ENCODE measurements around the gene INHBC. TPM values are rescaled to one million over a fixed set of nuclear protein-coding genes. Genes with fewer than 3 reads are reported as not detected.

INHBC gene
- total and polyA plus RNA-seq, 2 donors (not counting 1 experiment from before 2014, with no cell fraction given) = 0.17 to 0.31 TPM

- intact Hi-C loops (cut with micrococcal nuclease) = no loop called here
- Mint-ChIP-seq H3K4me3 (no peak overlapping the region), H3K4me1 (no peaks in the 10 kb centered on the region), H3K27me3 (no peaks in the 10 kb centered on the region), H3K9me3 (ENCODE audit: insufficient read depth) (no peaks in the 10 kb centered on the region), H3K27ac (no peak overlapping the region)
- Histone ChIP-seq H3K27me3 (replicated peaks in 1 of 4; ENCODE audit: control extremely low read depth in 1 of 4, control insufficient read depth in 3 of 4, insufficient read depth in 4 of 4, low read length in 3 of 4) (no peaks in the 10 kb centered on the region), H2AFZ (ENCODE audit: insufficient read depth, low read depth, low read length, poor library complexity, severe bottlenecking) (no peak overlapping the region), H3K9me3 (ENCODE audit: control extremely low read depth in 1 of 3, control insufficient read depth in 2 of 3, insufficient read depth in 1 of 3, low read length in 2 of 3) (peaks cover 0 to 4% (median 0%) of the 10 kb centered on the region in 3 donors), H3K4me1 (ENCODE audit: control insufficient read depth in 2 of 2, insufficient read depth in 2 of 2, low read length in 2 of 2) (no peaks in the 10 kb centered on the region), H4K20me1 (ENCODE audit: control insufficient read depth, insufficient read depth, low read length, poor library complexity, severe bottlenecking) (peaks cover 5% of the 10 kb centered on the region), H3K4me2 (replicated peaks; ENCODE audit: low read depth, low read length, poor library complexity, severe bottlenecking) (no peak overlapping the region), H3K79me2 (ENCODE audit: control insufficient read depth, insufficient read depth, low read length) (peaks cover 10% of the 10 kb centered on the region), H3K36me3 (replicated peaks in 1 of 2; ENCODE audit: control extremely low read depth in 1 of 2, control insufficient read depth in 1 of 2, extremely low read depth in 1 of 2, insufficient read depth in 2 of 2, low read length in 1 of 2) (peaks cover 8 to 17% of the 10 kb centered on the region in 2 experiments), H3K27ac (ENCODE audit: low read length in 2 of 2) (no peak overlapping the region), H3K9ac (ENCODE audit: low read length) (no peak overlapping the region), H3K4me3 (ENCODE audit: control extremely low read depth in 1 of 5, extremely low read depth in 1 of 5, insufficient read depth in 1 of 5, low read depth in 2 of 5, low read length in 4 of 5) (no peak overlapping the region)
- CTCF ChIA-PET = no interaction called here
- POLR2A ChIA-PET = no interaction called here
- no peak for ATAC-seq (ENCODE audit: low read depth)
- TF ChIP-seq EZH2 (IDR thresholded peaks at IDR 0.05; ENCODE audit: borderline replicate concordance, insufficient read depth, low read depth, low read length, poor library complexity, severe bottlenecking) (no peak), CTCF (IDR thresholded peaks at IDR 0.05) (no peak)
- no peak for DNase-seq
- 100% methylated on average over 2 of the region's 3 CpGs for WGBS (ENCODE audit: insufficient coverage)
Measured at GRCh38 chr12:57385586-57385985, 49.0 kb upstream of the INHBC start.

- DNase-seq = no peak
- Histone ChIP-seq H3K36me3 (replicated peaks in 1 of 2; ENCODE audit: control extremely low read depth in 1 of 2, control insufficient read depth in 1 of 2, extremely low read depth in 1 of 2, insufficient read depth in 2 of 2, low read length in 1 of 2) (peaks cover 8 to 17% of the 10 kb centered on the region in 2 experiments), H3K4me3 (ENCODE audit: control extremely low read depth in 1 of 5, extremely low read depth in 1 of 5, insufficient read depth in 1 of 5, low read depth in 2 of 5, low read length in 4 of 5) (no peak overlapping the region), H3K9ac (ENCODE audit: low read length) (no peak overlapping the region), H3K27me3 (replicated peaks in 1 of 4; ENCODE audit: control extremely low read depth in 1 of 4, control insufficient read depth in 3 of 4, insufficient read depth in 4 of 4, low read length in 3 of 4) (no peaks in the 10 kb centered on the region), H4K20me1 (ENCODE audit: control insufficient read depth, insufficient read depth, low read length, poor library complexity, severe bottlenecking) (peaks cover 5% of the 10 kb centered on the region), H2AFZ (ENCODE audit: insufficient read depth, low read depth, low read length, poor library complexity, severe bottlenecking) (no peak overlapping the region), H3K79me2 (ENCODE audit: control insufficient read depth, insufficient read depth, low read length) (peaks cover 11% of the 10 kb centered on the region), H3K27ac (ENCODE audit: low read length in 2 of 2) (no peak overlapping the region), H3K4me2 (replicated peaks; ENCODE audit: low read depth, low read length, poor library complexity, severe bottlenecking) (no peak overlapping the region), H3K9me3 (ENCODE audit: control extremely low read depth in 1 of 3, control insufficient read depth in 2 of 3, insufficient read depth in 1 of 3, low read length in 2 of 3) (peaks cover 0 to 4% (median 0%) of the 10 kb centered on the region in 3 donors), H3K4me1 (ENCODE audit: control insufficient read depth in 2 of 2, insufficient read depth in 2 of 2, low read length in 2 of 2) (no peaks in the 10 kb centered on the region)
- Mint-ChIP-seq H3K4me1 (no peaks in the 10 kb centered on the region), H3K27me3 (no peaks in the 10 kb centered on the region), H3K9me3 (ENCODE audit: insufficient read depth) (no peaks in the 10 kb centered on the region), H3K27ac (no peak overlapping the region), H3K4me3 (no peak overlapping the region)
- WGBS (ENCODE audit: insufficient coverage) = 98% methylated on average over 33 of the region's 33 CpGs
- no peak for ATAC-seq (ENCODE audit: low read depth)
- CTCF ChIA-PET = no interaction called here
- intact Hi-C loops (cut with micrococcal nuclease) = no loop called here
- POLR2A ChIA-PET = no interaction called here
- TF ChIP-seq EZH2 (IDR thresholded peaks at IDR 0.05; ENCODE audit: borderline replicate concordance, insufficient read depth, low read depth, low read length, poor library complexity, severe bottlenecking) (no peak), CTCF (IDR thresholded peaks at IDR 0.05) (no peak)
Measured at GRCh38 chr12:57386187-57386720, 48.3 kb upstream of the INHBC start.

Measured in B cell (primary cell).